Measurements from ENCODE around the gene RACGAP1.

RACGAP1 gene, protein sequence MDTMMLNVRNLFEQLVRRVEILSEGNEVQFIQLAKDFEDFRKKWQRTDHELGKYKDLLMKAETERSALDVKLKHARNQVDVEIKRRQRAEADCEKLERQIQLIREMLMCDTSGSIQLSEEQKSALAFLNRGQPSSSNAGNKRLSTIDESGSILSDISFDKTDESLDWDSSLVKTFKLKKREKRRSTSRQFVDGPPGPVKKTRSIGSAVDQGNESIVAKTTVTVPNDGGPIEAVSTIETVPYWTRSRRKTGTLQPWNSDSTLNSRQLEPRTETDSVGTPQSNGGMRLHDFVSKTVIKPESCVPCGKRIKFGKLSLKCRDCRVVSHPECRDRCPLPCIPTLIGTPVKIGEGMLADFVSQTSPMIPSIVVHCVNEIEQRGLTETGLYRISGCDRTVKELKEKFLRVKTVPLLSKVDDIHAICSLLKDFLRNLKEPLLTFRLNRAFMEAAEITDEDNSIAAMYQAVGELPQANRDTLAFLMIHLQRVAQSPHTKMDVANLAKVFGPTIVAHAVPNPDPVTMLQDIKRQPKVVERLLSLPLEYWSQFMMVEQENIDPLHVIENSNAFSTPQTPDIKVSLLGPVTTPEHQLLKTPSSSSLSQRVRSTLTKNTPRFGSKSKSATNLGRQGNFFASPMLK

DNA sequence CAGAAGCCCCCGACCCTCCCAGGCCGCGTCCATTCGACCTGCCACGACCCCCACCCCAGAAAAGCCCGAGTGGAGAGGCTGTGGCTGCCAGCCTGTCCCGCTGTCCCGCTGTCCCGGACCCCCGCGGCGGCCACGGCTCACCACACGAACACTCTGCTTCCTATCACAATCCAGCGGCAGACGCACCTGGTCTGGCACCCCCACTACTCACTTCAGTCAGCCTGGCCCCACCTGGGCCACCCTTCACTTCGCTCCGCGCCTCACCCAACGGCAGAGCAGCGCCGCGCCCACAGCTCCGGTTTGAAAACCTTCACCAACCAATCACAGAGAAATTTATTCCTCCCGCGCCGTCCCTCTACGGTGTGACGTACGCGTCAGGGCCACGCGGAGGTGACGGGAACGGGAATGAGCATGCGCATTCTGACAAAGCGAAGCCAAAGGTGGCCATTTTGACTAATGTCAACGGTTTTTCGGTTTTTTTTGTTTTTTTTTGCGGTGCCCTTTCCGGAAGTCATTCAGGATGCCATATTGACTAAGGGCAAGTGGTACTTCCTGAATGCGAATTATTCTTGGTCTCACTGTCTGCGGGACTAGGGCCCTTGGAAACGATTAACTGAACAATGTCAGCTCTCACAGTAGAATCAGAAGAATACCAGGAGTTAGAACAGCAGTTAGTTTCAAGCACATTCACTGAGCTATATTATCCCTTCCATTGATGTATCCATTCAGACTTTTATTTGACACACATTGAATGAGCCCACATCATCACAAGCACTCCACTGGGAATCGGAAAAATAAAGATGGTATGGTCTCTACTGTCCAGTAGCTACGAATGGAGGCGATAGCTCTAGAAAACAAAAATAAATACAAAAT is at the start of gene RACGAP1:
Gene RACGAP1, minus strand, starts transcription at position 308 of the 873 bp plus-strand sequence. CDS start 8,779 bp downstream, outside the sequence.
- peak; percentile 99 for DNase-seq (ENCODE audit: low spot score)

DNA sequence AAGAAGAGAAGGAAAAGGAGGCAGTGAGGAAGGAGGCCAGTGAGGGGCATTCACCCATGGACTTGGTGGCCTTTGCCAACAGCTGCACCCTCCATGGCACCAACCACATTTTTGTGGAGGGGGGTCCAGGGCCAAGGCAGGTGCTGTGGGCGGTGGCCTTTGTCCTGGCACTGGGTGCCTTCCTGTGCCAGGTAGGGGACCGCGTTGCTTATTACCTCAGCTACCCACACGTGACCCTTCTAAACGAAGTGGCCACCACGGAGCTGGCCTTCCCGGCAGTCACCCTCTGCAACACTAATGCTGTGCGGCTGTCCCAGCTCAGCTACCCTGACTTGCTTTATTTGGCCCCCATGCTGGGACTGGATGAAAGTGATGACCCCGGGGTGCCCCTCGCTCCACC is 48.4 kb upstream of the RACGAP1 start:
- DNase-seq (ENCODE audit: low spot score) = no peak

DNA sequence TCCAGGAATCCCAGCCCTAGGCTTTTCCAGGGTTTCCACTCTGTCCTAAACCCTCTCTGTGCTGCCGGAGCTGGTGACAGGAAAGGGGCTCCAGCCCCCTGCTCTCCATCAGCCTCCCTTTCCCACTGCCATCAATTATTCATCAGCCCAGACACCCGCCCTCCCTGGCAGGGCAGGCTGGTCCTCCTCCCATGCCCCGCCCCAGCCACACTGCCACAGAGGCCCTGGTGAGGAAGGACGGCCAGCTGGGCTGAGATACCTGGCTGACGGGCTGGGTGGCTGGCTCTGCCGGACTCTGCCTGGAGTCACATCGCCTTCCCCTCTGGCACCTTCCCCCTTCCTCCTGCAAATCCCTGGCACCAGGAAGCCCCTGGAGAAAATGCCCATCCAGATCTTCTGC is 47.9 kb upstream of the RACGAP1 start:
- DNase-seq (ENCODE audit: low spot score) = no peak

DNA sequence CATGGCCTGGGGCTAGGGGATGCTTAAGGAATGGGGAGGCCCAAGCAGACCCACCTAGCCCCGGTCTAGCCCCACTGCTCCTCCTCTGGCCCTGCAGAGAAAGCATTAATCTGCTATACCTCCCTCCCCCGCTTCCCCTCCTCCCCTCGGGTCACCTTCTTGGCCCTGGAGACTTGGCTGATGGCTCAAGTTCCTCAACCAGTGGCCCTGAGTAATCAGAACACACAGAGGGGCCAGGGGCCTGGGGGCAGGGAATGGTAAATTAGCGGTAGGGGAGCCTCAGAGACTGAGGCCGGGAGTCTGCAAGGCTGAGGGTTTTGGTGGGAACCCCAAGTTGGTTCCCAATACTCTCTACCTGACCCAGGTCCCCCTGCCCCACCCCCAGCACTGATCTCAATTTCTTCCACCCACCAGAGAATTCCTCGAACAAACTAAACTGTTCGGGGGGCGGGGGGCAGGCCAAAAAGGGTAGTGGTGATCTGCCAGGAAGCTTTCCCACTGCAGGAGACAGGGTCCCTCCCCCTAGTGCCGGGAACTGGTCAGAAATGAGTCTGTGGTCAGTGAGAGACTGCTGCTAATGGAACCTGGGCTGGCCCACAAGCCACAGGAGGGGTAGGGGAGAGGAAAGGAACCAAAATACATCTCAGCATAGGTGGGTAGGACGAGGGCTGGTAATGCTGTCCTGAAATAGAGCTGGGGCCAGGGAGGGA is 47.1 kb upstream of the RACGAP1 start:
- no peak for DNase-seq (ENCODE audit: low spot score)

DNA sequence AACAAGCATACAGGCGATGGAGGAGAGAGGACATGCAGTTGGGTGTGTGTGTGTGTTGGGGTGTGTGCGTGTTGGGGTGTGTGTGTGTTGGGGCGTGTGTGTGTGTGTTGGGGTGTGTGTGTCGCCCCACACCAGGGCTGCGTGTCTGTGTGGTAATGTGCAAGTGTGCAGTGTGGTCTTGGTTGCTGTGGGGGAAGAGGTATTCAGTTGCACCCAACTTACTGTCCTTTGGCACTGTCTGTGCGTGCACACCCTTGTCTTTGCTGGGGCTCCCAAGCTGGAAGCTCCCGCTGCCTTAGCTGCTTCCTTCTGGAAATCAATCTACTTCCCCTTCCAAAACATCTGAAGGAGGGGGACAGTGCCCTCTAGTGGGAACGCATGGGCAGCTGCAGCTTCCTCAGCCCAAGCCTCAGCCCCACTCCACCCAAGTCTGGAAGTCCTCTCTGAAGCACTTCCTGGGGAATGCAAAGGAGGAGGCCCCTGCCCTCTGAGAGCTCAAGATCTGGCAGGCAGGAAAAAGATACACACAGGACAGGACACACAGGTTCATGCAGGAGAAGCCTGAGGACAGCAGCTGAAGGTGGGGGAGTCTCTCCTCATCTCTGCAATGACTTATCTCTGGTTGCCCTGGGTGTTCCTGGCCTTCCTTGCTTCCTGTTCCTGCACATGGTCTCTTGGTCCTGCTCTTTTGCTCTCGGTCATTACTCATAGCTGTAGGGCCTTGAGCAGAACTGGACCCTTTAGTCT is 45.2 kb upstream of the RACGAP1 start:
- peak; percentile 66 for DNase-seq (ENCODE audit: low spot score)

DNA sequence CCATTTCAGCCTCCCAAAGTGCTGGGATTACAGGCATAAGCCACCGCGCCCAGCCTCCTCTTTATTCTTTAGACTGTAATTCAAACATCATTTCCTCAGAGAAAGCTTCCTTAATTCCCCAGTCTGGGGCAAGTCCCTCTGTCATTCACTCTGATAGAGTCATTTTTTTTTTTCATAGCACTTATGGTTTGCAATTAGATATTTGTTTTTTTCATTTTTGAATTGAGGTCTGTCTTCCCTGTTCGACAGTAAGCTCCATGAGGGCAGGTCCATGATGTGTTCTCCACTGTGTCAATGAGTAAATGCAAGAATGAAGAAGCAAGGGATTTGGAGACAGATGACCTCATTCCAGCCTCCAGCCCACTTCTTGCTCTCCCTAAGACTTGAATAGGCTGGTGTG is 44.2 kb upstream of the RACGAP1 start:
- DNase-seq (ENCODE audit: low spot score) = no peak

DNA sequence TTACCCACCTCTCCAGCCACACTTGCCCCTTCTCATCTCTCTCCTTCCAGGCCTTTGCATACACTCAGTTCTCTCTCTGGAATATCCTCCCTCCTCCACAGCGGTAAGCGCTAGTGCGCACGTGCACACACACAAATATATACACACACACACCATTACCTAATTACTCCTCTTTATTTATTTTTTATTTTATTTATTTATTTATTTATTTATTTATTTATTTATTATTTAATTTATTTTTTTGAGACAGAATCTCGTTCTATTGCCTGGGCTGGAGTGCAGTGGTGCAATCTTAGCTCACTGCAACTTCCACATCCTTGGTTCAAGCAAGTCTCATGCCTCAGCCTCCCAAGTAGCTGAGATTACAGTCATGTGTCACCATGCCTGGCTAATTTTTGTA is 43.8 kb upstream of the RACGAP1 start:
- DNase-seq (ENCODE audit: low spot score) = no peak

DNA sequence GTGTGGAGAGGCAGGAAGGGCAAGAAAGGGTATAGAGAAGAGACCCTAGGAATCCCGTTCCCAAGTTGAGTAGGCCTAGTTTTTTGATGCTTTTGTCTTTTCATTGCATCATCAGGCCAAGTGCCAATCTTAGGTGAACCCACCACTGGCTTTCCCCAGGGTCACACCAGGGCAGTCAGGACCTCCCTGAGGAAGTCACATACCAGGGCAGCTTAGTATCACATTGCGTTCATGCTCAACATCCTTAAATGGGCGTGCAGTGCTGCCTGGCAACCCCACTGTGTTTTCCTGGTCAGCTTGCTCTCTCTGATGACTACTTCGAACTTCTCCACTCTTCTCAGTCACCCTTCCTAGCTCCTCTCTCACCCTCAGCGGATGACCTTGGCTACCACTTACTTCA is 41.1 kb upstream of the RACGAP1 start:
- DNase-seq (ENCODE audit: low spot score) = no peak

DNA sequence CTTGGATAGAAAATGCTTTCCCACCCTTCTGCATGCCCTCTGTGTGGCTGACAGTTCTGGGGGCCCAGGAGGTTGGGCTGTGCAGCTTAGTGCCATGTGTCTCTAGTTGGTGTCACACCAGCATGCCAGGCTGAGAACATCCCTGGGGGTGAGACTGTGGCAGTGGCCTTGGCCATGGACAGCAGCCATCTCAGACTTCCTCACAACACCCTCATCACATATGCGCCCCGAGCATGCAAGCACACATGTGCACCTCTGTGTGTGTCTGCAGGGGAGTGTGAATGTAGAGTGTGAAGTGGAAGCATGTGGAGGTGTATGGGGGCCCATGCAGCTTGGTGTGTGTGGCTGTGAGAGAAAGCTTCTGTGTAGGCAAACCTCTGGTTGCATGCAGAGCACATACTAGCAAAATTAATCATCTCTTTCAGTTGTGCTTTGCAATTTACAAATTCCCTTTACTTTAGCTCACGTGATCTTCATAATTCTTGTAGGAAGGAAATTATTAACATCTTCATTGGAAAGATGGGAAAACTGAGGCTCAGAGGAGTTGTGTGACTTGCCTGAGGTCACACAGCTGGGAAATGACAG is 40.5 kb upstream of the RACGAP1 start:
- DNase-seq (ENCODE audit: low spot score) = no peak

DNA sequence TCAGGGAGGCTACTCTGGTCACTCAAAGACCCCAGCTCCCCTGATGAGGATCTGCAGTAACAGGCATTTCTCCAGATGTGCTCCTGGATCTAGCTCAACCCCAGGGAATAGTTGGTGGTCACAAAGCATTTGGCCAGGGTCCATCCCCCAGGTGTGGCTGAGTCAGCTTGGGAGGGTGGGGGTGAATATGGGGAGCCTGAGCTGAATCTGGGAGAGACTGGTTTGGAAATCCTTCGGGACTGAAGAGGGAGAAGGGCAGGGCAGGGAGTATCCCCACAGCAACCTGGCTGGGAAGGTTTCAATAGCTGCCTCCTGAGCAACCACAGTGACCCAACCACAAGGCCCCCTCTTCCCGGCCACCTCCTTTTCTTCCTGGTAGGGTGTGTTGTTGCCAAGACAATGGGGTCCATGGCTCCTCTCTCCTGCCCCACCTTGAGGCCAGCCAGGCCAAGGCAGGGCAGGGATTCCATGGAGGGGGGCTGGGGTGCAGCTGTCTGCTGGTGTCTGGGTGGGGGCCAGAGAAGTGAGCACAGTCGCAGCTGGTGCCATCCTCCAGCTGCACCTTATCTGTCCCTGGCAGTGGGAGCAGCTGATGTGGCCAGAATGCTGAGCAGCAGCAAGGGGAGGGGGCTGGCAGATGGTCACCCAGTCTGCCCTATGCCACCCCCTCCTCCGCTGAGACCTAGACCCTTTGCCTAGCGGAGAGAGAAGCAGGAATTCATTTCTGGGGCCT is 37.6 kb upstream of the RACGAP1 start:
- DNase-seq (ENCODE audit: low spot score) = no peak

DNA sequence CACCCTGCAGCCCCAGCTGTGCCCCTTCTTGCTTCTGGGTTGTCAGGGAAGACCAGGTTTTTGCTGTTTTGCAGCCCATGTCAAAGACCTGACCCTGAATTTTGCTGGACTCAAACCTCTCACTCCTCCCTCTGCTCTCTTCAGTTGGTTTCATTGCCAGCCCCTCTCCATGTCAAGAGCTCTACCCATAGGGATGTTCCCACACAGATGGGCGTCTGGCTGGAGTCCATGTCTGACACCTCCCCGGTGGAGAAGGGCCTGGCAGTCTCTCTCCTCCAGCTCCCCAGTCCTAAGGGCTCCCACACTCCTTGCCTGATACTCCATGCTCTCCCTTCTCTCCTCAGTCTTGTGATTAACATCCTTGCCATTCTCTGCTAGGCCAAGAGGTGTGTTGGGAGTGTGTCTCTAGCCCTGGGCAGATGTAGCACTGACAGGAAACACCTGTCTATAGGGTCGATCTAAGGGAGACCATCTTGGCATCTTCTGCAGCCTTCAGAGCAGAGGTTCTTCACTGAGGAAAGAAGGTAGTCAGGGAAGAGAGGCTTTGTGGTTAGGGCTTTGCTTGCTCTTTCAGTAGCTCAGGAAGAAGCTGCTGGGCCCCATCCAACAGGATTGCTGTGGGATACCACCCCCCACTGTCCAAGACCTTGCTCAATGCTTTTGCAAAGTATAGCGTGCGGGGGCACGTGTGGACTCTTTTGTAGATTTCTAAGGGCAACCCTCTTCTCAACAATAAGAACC is 36.8 kb upstream of the RACGAP1 start:
- DNase-seq (ENCODE audit: low spot score) = no peak

DNA sequence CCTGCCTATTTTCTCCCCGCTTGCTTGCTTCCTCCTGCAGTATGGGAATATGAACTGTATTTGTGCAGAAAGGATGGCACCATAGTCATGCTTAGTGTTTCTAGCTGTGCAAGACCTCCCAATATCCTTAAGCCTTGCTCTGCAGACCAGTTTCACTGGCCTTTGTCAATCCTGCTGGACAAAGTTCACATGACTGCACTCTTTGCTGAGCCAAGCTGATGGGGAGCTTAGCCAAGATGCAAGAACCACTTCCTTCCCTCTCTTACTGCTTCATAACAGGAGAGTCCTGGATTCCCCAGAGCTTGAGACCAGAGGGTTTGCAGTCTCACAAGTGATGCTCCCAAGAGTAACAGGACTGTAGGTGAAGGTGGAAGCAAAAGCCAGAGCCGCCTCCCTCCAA is 35.9 kb upstream of the RACGAP1 start:
- DNase-seq (ENCODE audit: low spot score) = no peak

DNA sequence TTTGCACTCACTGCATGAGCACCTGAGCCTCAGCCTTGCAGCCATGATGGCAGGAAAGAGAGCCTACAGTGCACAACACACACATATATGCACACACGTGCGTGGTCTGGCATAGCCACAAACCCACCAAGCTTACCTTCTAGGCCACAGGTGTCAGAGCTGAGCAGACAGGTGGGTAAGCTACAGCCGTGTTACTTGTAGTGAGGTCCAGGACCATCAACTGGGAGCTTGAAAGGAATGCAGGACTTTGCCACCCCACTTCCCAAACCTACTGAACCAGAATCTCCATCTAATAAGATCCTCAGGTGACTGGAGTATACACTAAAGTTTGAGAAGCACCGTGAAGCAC is 34.8 kb upstream of the RACGAP1 start:
- no peak for DNase-seq (ENCODE audit: low spot score)

DNA sequence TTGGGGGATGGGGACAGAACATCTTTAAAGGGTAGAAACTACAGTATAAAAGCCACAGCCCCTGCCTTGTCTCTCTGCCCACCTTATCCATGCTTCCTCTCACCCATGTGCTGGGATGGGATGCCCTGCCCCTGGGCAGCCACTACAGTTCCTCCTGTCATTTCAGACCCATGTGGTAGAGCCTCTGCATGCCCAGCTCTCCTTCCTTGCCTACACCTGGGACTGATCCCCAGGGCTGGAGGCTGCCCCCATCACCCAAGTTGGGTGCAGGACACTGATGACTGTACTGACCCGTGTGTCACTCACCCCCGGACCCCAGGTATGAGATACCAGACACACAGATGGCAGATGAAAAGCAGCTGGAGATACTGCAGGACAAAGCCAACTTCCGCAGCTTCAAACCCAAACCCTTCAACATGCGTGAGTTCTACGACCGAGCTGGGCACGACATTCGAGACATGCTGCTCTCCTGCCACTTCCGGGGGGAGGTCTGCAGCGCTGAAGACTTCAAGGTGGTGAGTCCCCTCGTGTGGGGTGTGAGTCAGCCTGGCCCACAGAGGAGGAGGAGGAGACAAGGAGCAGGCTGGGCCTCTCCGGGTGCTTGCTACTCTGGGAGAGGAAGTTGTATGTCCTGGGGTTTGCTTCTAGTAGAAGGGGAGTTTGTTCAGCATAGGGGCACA is 34.3 kb upstream of the RACGAP1 start:
- DNase-seq (ENCODE audit: low spot score) = peak; percentile 40

DNA sequence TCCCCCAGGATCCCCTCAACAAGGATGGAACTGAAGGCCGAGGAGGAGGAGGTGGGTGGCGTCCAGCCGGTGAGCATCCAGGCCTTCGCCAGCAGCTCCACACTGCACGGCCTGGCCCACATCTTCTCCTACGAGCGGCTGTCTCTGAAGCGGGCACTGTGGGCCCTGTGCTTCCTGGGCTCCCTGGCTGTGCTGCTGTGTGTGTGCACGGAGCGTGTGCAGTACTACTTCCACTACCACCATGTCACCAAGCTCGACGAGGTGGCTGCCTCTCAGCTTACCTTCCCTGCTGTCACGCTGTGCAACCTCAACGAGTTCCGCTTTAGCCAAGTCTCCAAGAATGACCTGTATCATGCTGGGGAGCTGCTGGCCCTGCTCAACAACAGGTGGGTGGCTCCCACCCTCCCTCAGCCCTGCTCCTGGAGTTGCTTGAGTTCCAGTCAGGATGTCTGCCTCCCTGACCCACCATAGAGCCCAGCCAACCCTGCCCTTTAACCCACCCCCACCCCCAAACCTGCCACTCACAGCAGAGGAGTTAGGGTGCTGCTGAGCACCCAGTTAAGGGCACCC is 33.5 kb upstream of the RACGAP1 start:
- no peak for DNase-seq (ENCODE audit: low spot score)

DNA sequence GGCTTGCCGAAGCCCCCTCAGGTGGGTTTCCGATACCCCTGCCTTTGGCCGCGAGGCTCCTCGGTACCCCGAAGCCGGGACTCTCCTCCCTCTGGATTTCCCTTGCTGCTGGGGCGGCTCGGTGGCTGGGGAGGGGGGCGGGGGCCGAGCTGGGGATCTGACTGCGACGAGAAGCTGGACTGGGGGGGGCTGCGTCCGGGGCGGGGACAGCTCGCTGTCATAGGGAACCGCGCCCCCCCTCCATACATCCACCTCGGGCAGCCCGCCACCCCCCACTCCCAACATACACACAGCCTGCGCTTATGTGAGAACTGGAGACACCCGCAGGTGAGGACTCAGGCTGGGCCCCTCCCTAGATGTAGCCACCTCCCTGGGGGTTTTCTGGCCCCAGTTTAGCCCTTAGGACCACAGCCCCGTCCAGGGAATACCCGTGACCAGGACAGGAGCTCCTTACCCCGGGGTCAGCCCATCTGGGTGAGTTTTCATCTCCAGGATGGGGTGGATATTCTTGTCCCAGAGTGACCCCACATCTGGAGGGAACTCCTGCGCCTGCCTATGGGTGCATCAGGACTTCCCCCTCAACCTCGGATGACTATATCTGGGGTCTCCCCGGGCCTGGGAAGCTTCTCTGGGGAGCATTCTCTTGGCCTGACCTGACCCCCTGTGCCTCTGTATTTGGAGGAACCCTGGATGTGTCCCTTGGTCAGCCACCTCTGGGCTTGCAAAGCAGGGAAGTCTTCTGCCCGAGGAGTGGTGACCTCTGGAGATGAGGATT is 32.8 kb upstream of the RACGAP1 start:
- DNase-seq (ENCODE audit: low spot score) = no peak

DNA sequence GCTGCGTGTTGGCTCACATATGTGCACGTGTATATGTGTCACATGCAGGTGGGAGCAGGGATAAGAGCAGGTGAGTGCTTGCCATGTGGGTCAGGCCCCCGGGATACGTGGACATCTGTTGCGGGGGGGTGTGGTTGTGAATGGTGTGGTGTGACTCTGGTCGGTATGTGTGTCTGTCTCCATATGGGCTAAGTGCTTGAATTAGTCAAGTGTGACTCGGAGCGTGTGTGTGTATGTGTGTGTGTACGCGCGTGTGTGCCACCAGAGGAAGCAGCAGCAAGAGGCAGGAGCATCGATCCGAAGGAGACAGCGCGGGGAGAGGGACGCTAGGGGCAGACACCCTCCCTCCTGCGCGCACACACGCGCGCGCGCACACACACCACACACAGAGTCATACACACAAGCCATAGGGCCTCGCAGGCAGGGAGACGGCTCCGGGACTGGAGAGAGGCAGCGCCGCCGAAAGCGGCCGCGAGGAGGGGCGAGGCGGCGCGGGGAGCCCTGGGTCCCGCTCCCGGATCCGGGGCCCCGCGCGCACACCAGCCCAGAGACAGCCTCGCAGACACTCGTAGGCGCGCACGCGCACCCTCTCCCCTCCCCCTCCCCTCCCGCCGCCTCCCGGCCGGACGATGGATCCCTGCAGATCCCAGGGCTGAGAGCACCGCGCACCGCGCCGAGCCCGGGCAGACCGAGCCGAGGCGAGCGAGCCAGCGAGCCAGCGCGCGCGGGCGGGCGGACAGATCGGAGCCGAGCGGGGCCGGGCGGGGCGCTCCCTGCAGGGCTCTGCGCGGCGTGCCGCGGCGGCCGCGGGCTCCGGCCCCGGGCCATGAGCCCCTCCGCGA is 31.9 kb upstream of the RACGAP1 start, which contains the start of gene ASIC1:
Gene ASIC1, plus strand, starts transcription at position 597 of the 842 bp plus-strand sequence. CDS start 1,171 bp downstream, outside the sequence.
- peak; percentile 39 for DNase-seq (ENCODE audit: low spot score)
